A673 (cell line): ENCODE results near the gene MRPL52.

Experiments
- EZH2 ChIP-seq: fragments of 200-600 bp; sonication (generic); IDR thresholded peaks from 2 replicates; pipeline ENCODE4 v1.6.1; 2017; ENCODE audit warnings: borderline replicate concordance, low read depth, mild to moderate bottlenecking, mixed read lengths, antibody characterized with exemption, low read length; ENCODE audit not compliant: poor library complexity, severe bottlenecking
- TF ChIP-seq, protein P1 (sequence below): fragments of 300-800, 200-600 bp; sonication (generic); conservative IDR thresholded peaks from 2 replicates; pipeline ENCODE4 v1.5.1; 2017; ENCODE audit warnings: low read depth, mild to moderate bottlenecking, antibody characterized with exemption, low read length, moderate library complexity, mixed read lengths

DNA sequence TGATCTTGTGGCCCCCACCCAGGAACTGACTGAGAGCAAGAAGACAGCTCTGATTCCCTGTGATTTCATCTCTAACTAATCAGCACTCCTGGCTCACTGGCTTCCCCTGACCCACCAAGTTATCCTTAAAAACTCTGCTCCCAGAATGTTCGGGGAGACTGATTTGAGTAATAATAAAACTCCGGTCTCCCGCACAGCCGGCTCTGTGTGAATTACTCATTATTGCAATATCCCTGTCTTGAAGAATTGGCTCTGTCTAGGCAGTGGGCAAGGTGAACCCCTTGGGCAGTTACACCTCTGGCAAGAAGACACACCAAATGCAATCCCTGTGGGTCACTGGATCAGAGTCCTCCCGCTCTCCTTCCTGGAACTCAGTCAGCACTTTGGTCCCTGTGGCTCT, 35.7 kb upstream of the MRPL52 start:
- TF ChIP-seq, protein P1, sequence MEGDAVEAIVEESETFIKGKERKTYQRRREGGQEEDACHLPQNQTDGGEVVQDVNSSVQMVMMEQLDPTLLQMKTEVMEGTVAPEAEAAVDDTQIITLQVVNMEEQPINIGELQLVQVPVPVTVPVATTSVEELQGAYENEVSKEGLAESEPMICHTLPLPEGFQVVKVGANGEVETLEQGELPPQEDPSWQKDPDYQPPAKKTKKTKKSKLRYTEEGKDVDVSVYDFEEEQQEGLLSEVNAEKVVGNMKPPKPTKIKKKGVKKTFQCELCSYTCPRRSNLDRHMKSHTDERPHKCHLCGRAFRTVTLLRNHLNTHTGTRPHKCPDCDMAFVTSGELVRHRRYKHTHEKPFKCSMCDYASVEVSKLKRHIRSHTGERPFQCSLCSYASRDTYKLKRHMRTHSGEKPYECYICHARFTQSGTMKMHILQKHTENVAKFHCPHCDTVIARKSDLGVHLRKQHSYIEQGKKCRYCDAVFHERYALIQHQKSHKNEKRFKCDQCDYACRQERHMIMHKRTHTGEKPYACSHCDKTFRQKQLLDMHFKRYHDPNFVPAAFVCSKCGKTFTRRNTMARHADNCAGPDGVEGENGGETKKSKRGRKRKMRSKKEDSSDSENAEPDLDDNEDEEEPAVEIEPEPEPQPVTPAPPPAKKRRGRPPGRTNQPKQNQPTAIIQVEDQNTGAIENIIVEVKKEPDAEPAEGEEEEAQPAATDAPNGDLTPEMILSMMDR = no peak
- TF ChIP-seq EZH2 = no peak
